Activated naive CD4-positive, alpha-beta T cell treated with anti-CD3 and anti-CD28 coated beads, Interleukin-2, amount 50 U/mL, for 24 hours (primary cell): ENCODE results near the gene JAK1.
"Not testable (repeated sequence)": the region's sequence is repeated elsewhere in the genome, so short reads cannot be mapped to it uniquely, and the experiment has no call there.

Experiments
- H3K27ac Mint-ChIP-seq: one replicate; pipeline ENCODE4 v1.8.0; 2021; ENCODE audit warnings: mild to moderate bottlenecking, mixed read lengths
- H3K27me3 Mint-ChIP-seq: one replicate; pipeline ENCODE4 v1.8.0; 2021; ENCODE audit warnings: mixed read lengths
- H3K36me3 Mint-ChIP-seq: one replicate; pipeline ENCODE4 v1.8.0; 2021; ENCODE audit warnings: mixed read lengths
- H3K4me1 Mint-ChIP-seq: one replicate; pipeline ENCODE4 v1.8.0; 2021; ENCODE audit warnings: mixed read lengths
- H3K4me3 Mint-ChIP-seq: one replicate; pipeline ENCODE4 v1.8.0; 2021; ENCODE audit warnings: mild to moderate bottlenecking, mixed read lengths
- H3K9me3 Mint-ChIP-seq: one replicate; pipeline ENCODE4 v1.8.0; 2021; ENCODE audit warnings: mixed read lengths

Gene JAK1

DNA sequence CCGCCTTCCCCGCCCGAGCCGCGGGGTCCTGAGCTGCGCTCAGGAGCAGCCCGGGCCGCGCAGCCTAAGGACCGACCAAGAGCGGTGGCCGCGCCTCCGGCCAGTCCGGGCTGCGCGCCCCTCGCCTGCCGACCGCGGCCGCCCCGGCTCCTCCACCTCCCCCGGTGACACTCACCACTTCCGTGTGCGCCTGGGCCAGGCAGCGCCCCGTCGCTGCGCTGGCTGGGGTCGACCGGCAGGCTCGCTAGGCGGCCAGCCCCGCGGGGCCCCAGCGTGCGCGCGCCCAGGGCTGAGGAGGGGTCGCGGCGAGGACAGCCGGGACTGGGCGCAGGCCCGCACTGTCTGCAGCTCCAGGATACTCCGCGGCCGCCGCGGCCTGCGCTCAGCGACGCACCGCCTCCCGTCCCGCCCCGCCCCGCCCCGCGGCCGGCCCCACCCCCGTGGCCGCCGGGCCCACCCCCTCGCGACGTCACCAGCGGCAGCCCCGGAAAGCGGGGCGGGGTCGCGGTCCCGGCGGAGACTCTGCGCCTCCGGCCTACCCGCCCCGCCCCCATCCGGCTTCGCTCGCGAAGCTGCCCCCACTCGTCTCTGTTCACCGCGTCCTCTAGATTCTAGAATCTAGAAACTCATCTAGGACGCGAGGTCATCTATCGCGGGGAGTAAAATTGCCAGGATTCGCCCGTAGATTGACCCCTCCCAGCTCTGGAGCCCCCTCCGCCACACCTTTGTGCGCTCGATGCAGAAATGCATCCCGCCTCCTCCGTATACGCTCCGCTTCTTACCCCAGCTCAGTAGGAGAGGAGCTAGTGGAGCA is at the start of gene JAK1:
TSS of gene JAK1 (minus strand) at position 392 of the 814 bp plus-strand sequence. CDS start 80,285 bp downstream, outside the sequence.
- Mint-ChIP-seq H3K4me1 (peaks cover 53% of the 10 kb centered on the region), H3K36me3 (peaks cover 5% of the 10 kb centered on the region), H3K27ac (peak within 1 kb of the TSS; percentile 91), H3K4me3 (peak within 1 kb of the TSS; percentile 97), H3K27me3 (no peaks in the 10 kb centered on the region), H3K9me3 (no peaks in the 10 kb centered on the region)

DNA sequence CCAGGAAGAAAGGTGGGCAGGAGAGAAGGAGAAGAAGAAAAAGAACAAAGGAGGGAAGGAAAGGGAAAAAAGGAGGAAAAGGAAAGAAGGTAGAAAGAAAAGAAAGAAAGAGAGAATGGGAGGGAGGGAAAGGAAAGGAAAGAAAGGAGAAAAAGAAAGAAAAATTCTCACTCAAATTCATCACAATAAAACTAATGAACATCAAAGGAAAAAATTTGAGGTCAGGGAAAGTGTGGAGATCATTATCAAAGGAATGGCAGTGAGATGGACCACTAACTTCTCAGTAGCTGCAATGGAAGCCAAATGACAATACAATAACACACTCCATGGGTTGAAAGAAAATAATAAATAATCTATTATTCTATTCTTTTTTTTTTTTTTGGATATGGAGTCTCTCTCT is 48.0 kb upstream of the JAK1 start:
- H3K9me3 Mint-ChIP-seq, result peaks cover 7% of the 10 kb centered on the region
- peak overlapping the region; percentile 59 for H3K27ac Mint-ChIP-seq
- peaks cover 27% of the 10 kb centered on the region for H3K4me1 Mint-ChIP-seq
- no peaks in the 10 kb centered on the region for H3K27me3 Mint-ChIP-seq
- no peak overlapping the region for H3K4me3 Mint-ChIP-seq
- H3K36me3 Mint-ChIP-seq, result peaks cover 7% of the 10 kb centered on the region

- H3K36me3 Mint-ChIP-seq, result peaks cover 5% of the 10 kb centered on the region
- H3K27me3 Mint-ChIP-seq, result no peaks in the 10 kb centered on the region
- H3K4me3 Mint-ChIP-seq, result no peak overlapping the region
- H3K4me1 Mint-ChIP-seq, result peaks cover 41% of the 10 kb centered on the region
- no peak overlapping the region for H3K27ac Mint-ChIP-seq
- peaks cover 7% of the 10 kb centered on the region for H3K9me3 Mint-ChIP-seq
Measured at GRCh38 chr1:65011983-65012382, 45.6 kb upstream of the JAK1 start.

GRCh38 chr1:65009724-65010420 is 43.5 kb upstream of the JAK1 start:
- Mint-ChIP-seq H3K27ac (peak overlapping the region; percentile 42), H3K4me3 (peak overlapping the region; percentile 57), H3K4me1 (peaks cover 41% of the 10 kb centered on the region), H3K36me3 (peaks cover 3% of the 10 kb centered on the region), H3K27me3 (no peaks in the 10 kb centered on the region), H3K9me3 (peaks cover 7% of the 10 kb centered on the region)

DNA sequence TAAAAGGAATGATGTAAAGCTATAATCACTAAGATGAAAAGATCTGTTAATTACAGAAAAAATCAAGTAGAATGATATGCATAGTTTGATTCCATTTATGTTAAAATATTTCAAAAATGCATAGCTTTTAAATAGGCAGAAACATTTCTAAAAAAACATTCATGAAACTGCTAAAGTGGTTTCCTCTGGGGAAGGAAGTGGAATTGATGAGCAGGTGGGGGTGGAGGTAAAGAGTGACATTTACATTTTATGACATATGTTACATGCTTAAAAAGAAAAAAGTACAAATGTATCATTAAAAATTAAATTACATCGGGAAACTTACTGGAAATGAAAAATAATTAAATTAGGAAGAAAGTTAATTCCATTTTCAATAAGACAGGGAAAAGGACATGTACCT is 42.8 kb upstream of the JAK1 start:
- peak overlapping the region; percentile 79 for H3K27ac Mint-ChIP-seq

GRCh38 chr1:65006806-65007205 is 40.5 kb upstream of the JAK1 start:
- H3K4me1 Mint-ChIP-seq, result peaks cover 48% of the 10 kb centered on the region

More for the DNA sequence above, 42.8 kb upstream of the JAK1 start:
- Mint-ChIP-seq H3K4me1 (peaks cover 40% of the 10 kb centered on the region), H3K9me3 (peaks cover 6% of the 10 kb centered on the region), H3K36me3 (peaks cover 2% of the 10 kb centered on the region), H3K27me3 (no peaks in the 10 kb centered on the region), H3K4me3 (peak overlapping the region; percentile 31)

GRCh38 chr1:65003316-65003664 is 36.9 kb upstream of the JAK1 start:
- Mint-ChIP-seq H3K27ac (no peak overlapping the region), H3K27me3 (no peaks in the 10 kb centered on the region), H3K4me1 (peaks cover 32% of the 10 kb centered on the region), H3K36me3 (peaks cover 4% of the 10 kb centered on the region), H3K4me3 (peak overlapping the region; percentile 65), H3K9me3 (peaks cover 8% of the 10 kb centered on the region)

More at GRCh38 chr1:65006806-65007205, 40.5 kb upstream of the JAK1 start:
- H3K36me3 Mint-ChIP-seq, result no peaks in the 10 kb centered on the region
- no peaks in the 10 kb centered on the region for H3K9me3 Mint-ChIP-seq
- no peak overlapping the region for H3K4me3 Mint-ChIP-seq
- no peak overlapping the region for H3K27ac Mint-ChIP-seq
- H3K27me3 Mint-ChIP-seq, result no peaks in the 10 kb centered on the region

DNA sequence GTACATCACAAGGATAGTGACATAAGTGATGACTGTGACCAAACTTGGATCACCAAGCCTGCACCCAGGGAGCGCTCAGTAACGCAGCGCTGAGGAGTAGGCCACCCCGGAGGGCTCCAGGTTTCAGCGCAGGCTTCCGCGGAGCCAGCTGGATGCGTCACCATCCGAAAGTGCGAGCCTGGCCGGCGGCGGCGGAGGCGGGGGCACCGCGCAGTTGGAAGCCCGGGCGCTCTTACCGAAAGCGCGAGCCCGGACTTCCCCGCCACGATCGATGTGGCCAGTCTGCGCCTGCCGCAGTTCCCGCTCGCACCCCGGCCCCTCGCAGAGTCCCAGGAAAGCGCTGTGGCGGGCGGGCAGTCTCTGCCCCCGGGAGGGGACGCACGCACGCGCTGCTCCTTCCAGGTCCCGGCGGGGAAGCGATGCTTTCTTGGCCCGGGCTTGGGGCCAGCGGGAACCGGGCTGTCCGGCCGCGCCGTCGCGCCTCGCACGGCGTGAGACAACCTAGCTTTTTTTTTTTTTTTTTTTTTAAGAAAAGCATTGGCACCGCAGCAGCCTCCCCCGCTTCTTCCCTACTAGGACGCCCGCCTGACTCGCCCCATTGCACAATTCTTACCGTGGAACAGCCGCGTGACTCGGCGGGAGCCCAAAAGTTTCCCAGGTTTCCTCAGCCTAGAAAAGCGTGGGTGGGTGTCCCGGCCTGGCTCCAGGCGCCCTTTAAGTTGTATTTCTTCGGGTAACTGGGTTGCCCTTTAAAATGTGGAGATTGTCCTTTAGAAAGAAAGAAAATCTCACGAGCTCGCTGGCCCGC is 36.4 kb upstream of the JAK1 start:
- no peaks in the 10 kb centered on the region for H3K27me3 Mint-ChIP-seq

DNA sequence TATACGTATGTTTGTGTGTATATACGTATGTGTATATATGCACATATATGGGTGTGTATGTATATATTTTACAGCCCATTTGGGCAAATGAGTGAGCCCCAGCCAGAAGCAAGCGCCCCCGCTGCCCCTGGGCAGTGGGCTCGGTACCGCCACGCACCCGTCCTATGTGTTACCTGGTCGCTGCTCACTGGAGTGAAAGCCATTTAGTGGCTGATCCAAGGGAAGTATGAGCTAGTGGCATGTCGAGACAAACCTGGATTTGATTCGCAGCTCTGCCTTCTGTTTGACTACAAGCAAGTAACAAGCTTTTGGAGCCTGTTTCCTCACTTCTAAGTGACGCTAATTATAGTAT is 35.8 kb upstream of the JAK1 start:
- no peaks in the 10 kb centered on the region for H3K27me3 Mint-ChIP-seq
- peaks cover 7% of the 10 kb centered on the region for H3K36me3 Mint-ChIP-seq
- H3K9me3 Mint-ChIP-seq, result peaks cover 8% of the 10 kb centered on the region
- H3K27ac Mint-ChIP-seq, result peak overlapping the region; percentile 10
- peaks cover 28% of the 10 kb centered on the region for H3K4me1 Mint-ChIP-seq
- H3K4me3 Mint-ChIP-seq, result peak overlapping the region; percentile 65

More for the DNA sequence above, 36.4 kb upstream of the JAK1 start:
- Mint-ChIP-seq H3K27ac (peak overlapping the region; percentile 10), H3K9me3 (peaks cover 8% of the 10 kb centered on the region), H3K4me1 (peaks cover 28% of the 10 kb centered on the region), H3K36me3 (peaks cover 7% of the 10 kb centered on the region), H3K4me3 (peak overlapping the region; percentile 65)

- Mint-ChIP-seq H3K9me3 (peaks cover 8% of the 10 kb centered on the region), H3K36me3 (peaks cover 7% of the 10 kb centered on the region), H3K4me3 (peak overlapping the region; percentile 65), H3K27ac (peak overlapping the region; percentile 71), H3K4me1 (peaks cover 28% of the 10 kb centered on the region), H3K27me3 (no peaks in the 10 kb centered on the region)
Measured at GRCh38 chr1:65001231-65001792, 35.0 kb upstream of the JAK1 start.

- peaks cover 25% of the 10 kb centered on the region for H3K4me1 Mint-ChIP-seq
- not testable (repeated sequence) for H3K9me3 Mint-ChIP-seq, H3K27ac Mint-ChIP-seq, H3K27me3 Mint-ChIP-seq, H3K4me3 Mint-ChIP-seq, H3K36me3 Mint-ChIP-seq
Measured at GRCh38 chr1:64998425-64998948, 32.1 kb upstream of the JAK1 start.

- H3K27me3 Mint-ChIP-seq, result no peaks in the 10 kb centered on the region
- H3K9me3 Mint-ChIP-seq, result peaks cover 8% of the 10 kb centered on the region
- H3K4me3 Mint-ChIP-seq, result no peak overlapping the region
- peaks cover 7% of the 10 kb centered on the region for H3K36me3 Mint-ChIP-seq
- peaks cover 13% of the 10 kb centered on the region for H3K4me1 Mint-ChIP-seq
- no peak overlapping the region for H3K27ac Mint-ChIP-seq
Measured at GRCh38 chr1:64996541-64997257, 30.4 kb upstream of the JAK1 start.

DNA sequence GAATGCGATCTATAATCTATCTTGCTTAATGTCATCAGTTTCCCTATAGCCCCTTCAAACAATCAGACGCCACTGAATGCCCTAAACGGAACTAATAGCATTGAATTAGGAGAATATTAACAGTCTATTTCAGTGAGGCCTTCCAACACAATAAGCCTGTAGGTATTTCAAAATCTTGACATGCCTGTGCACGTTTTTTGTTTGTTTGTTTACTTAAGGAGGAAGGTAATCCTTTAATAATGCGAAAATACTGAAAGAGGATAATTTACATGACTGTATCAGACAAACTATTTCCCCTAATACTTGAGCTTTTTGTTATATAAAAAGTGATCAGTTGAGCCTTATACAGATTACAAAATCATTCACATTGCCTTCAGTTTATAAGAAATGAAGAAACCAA is 29.0 kb upstream of the JAK1 start:
- Mint-ChIP-seq H3K4me3 (no peak overlapping the region), H3K36me3 (peaks cover 7% of the 10 kb centered on the region), H3K4me1 (no peaks in the 10 kb centered on the region), H3K27ac (no peak overlapping the region), H3K9me3 (peaks cover 8% of the 10 kb centered on the region), H3K27me3 (no peaks in the 10 kb centered on the region)

- peaks cover 2% of the 10 kb centered on the region for H3K36me3 Mint-ChIP-seq
- H3K27me3 Mint-ChIP-seq, result no peaks in the 10 kb centered on the region
- H3K4me3 Mint-ChIP-seq, result no peak overlapping the region
- no peak overlapping the region for H3K27ac Mint-ChIP-seq
- H3K4me1 Mint-ChIP-seq, result peaks cover 6% of the 10 kb centered on the region
- no peaks in the 10 kb centered on the region for H3K9me3 Mint-ChIP-seq
Measured at GRCh38 chr1:64986903-64987871, 20.8 kb upstream of the JAK1 start.
